Caco-2 (cell line): ENCODE results near the gene CCT5. TPM values are rescaled to one million over a fixed set of nuclear protein-coding genes. Genes with fewer than 3 reads are reported as not detected.
A peak's percentile ranks its signal among the peaks of the same experiment; 100 is the strongest.

Source experiments
- BruUV-seq: library from RNA; stranded (reverse); fragments of 400-500 nt; replicated peaks from 2 replicates; lab custom pipeline; 2021; lab: Mats Ljungman, UMichigan
- CTCF ChIA-PET: fragments of 300-600 bp; sonication (Branson Sonifier 250); formaldehyde crosslinking; loops from one replicate; lab custom pipeline; 2022; ENCODE audit warnings: antibody characterized with exemption; lab: Charles Lee
- POLR2A ChIA-PET: fragments of 300-600 bp; sonication (Branson Sonifier 250); formaldehyde crosslinking; loops from one replicate; lab custom pipeline; 2022; ENCODE audit warnings: antibody characterized with exemption; lab: Charles Lee
- DNase-seq, 2 experiments: peaks; one replicate each; pipeline versions ENCODE4 v3.0.0 to v3.0.0-alpha.2; 2020 to 2022
- H3K27me3 ChIP-seq: replicated peaks from 2 replicates; pipeline ENCODE4 v1.6.0; 2011; ENCODE audit warnings: low read length; ENCODE audit not compliant: control insufficient read depth, insufficient read depth
- H3K36me3 ChIP-seq: 2 replicates; pipeline ENCODE4 v1.5.1; 2011; ENCODE audit warnings: low read length; ENCODE audit not compliant: control insufficient read depth, insufficient read depth
- H3K4me1 ChIP-seq: fragments of 250-450 bp; sonication (Bioruptor Pico); 2 replicates; pipeline ENCODE4 v1.5.1; 2020; ENCODE audit warnings: mild to moderate bottlenecking
- H3K4me3 ChIP-seq: 2 replicates; pipeline ENCODE4 v1.5.1; 2011; ENCODE audit warnings: low read depth, mild to moderate bottlenecking, control low read depth, low read length
- H3K9me3 ChIP-seq: fragments of 250-450 bp; sonication (Bioruptor Pico); 2 replicates; pipeline ENCODE4 v1.5.1; 2020; ENCODE audit warnings: mild to moderate bottlenecking, moderate library complexity
- H3K27ac Mint-ChIP-seq: one replicate; pipeline ENCODE4 v1.8.0; 2022; ENCODE audit warnings: mixed read lengths; ENCODE audit not compliant: unreplicated experiment
- H3K27me3 Mint-ChIP-seq: one replicate; pipeline ENCODE4 v1.8.0; 2022; ENCODE audit warnings: mixed read lengths; ENCODE audit not compliant: insufficient read depth, unreplicated experiment
- H3K36me3 Mint-ChIP-seq: one replicate; pipeline ENCODE4 v1.8.0; 2022; ENCODE audit warnings: mild to moderate bottlenecking, mixed read lengths; ENCODE audit not compliant: insufficient read depth, unreplicated experiment
- H3K4me1 Mint-ChIP-seq: one replicate; pipeline ENCODE4 v1.8.0; 2022; ENCODE audit warnings: low read depth, mixed read lengths; ENCODE audit not compliant: unreplicated experiment
- H3K4me3 Mint-ChIP-seq: one replicate; pipeline ENCODE4 v1.8.0; 2022; ENCODE audit warnings: mild to moderate bottlenecking, moderate library complexity, mixed read lengths; ENCODE audit not compliant: unreplicated experiment
- H3K9me3 Mint-ChIP-seq: one replicate; pipeline ENCODE4 v1.8.0; 2022; ENCODE audit warnings: mixed read lengths; ENCODE audit not compliant: unreplicated experiment
- intact Hi-C: fragments of 100-400 bp; cut with micrococcal nuclease; formaldehyde crosslinking; loops from one replicate; pipeline ENCODE4 v1.10.0; 2022; ENCODE audit not compliant: unreplicated experiment
- total RNA-seq: library from RNA; stranded (reverse); gene quantifications from 2 replicates; pipeline ENCODE4 v1.2.3, GENCODE V29; 2022
- TF ChIP-seq, protein P1 (sequence below), 2 experiments: fragments of 200-600 bp in 1 of 2; IDR thresholded peaks; 1 replicate in 1 of 2; 2 replicates in 1 of 2; pipeline versions ENCODE4 v1.5.1 to v1.8.0; 2011 to 2022; ENCODE audit warnings: antibody characterized with exemption in 1 of 2, control low read depth in 1 of 2, inconsistent platforms in 1 of 2, low read depth in 1 of 2, low read length in 1 of 2, mild to moderate bottlenecking in 1 of 2, moderate library complexity in 1 of 2; ENCODE audit not compliant: insufficient read depth in 1 of 2, severe bottlenecking in 1 of 2, unreplicated experiment in 1 of 2

CCT5 gene
- total RNA-seq, 1 experiment from 2014 or later, result 462 TPM

DNA sequence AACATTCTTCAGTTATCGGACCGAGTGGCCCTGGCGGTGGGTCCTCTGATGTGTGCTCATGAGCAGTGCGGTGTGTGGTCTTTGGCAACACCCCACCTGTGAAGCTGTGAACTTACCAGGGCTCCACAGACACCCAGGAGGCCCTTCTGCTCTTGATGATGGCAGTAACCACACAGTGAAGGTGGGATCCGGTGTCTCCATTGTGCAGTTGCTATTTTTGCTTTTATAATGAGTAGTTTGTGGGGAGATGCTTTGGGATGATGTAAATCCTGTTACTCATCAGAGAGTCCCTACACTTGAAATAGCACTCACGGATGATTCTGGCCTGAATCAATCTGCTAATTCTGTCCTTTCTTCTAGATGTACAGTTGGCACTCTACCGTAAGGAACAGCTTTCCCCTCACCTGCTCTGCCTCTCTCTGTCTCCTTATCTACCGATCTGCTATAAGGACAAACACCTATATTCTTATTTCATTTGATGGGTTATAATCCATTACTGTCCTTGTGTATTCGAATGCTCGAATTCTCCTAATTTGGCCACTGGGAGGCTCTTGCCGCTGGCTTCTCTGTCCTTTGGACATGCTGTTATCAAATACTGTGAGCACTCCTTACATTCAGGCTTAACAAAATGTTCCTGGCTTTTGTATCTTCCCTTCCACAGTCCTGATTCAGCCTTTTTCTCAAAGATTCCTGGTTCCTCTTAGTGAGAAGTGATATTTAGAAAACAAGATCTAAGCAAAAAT is 20.6 kb upstream of the CCT5 start:
- Histone ChIP-seq H3K4me3 (no peak overlapping the region), H3K36me3 (no peaks in the 10 kb centered on the region), H3K4me1 (peaks cover under 1% of the 10 kb centered on the region), H3K9me3 (peaks cover 6% of the 10 kb centered on the region), H3K27me3 (no peaks in the 10 kb centered on the region)
- no peak overlapping the region for H3K4me3 Mint-ChIP-seq
- H3K27ac Mint-ChIP-seq, result no peak overlapping the region
- TF ChIP-seq, protein P1, sequence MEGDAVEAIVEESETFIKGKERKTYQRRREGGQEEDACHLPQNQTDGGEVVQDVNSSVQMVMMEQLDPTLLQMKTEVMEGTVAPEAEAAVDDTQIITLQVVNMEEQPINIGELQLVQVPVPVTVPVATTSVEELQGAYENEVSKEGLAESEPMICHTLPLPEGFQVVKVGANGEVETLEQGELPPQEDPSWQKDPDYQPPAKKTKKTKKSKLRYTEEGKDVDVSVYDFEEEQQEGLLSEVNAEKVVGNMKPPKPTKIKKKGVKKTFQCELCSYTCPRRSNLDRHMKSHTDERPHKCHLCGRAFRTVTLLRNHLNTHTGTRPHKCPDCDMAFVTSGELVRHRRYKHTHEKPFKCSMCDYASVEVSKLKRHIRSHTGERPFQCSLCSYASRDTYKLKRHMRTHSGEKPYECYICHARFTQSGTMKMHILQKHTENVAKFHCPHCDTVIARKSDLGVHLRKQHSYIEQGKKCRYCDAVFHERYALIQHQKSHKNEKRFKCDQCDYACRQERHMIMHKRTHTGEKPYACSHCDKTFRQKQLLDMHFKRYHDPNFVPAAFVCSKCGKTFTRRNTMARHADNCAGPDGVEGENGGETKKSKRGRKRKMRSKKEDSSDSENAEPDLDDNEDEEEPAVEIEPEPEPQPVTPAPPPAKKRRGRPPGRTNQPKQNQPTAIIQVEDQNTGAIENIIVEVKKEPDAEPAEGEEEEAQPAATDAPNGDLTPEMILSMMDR (IDR thresholded peaks at IDR 0.05; ENCODE audit: insufficient read depth in 1 of 2, low read depth in 1 of 2, low read length in 1 of 2, severe bottlenecking in 1 of 2, unreplicated experiment in 1 of 2), result peak in 1 of 2 experiments; percentile 45
- intact Hi-C loops, result loop anchor here (5.0 kb wide), 2 partner anchors 72 to 332 kb away; no protein-coding TSS in a partner anchor
- H3K36me3 Mint-ChIP-seq, result peaks cover 6% of the 10 kb centered on the region
- DNase-seq, result no peak
- CTCF ChIA-PET, result no interaction called here
- no TSS peak for BruUV-seq
- peaks cover 15% of the 10 kb centered on the region for H3K9me3 Mint-ChIP-seq
- POLR2A ChIA-PET, result no interaction called here
- H3K4me1 Mint-ChIP-seq, result no peaks in the 10 kb centered on the region
- H3K27me3 Mint-ChIP-seq, result no peaks in the 10 kb centered on the region

DNA sequence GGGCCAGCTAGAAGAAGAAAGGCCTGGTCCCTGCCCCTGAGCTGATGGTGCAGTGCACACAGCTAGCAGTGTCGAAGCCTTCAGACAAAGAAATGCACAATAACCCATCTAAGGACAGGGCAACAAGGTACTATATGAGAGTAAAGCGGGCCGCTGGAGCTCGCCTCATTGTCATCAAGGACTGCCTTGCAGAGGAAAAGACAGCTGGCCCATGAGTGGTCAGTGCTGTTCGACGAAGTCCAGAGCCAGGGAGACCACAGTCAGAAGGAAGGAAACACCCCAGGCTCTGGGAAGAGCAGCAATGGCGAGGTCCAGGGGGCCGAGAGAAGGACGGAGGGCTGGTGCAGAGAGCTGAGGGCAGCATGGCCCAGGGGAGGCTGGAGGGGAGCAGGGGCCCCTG is 17.7 kb upstream of the CCT5 start:
- no TSS peak for BruUV-seq
- intact Hi-C loops, result loop anchor here (2.0 to 5.0 kb wide), 4 partner anchors 75 to 458 kb away; no protein-coding TSS in a partner anchor
- Histone ChIP-seq H3K27me3 (no peaks in the 10 kb centered on the region), H3K36me3 (no peaks in the 10 kb centered on the region; the same call in 1 of the 2 replicates), H3K9me3 (no peaks in the 10 kb centered on the region), H3K4me1 (no peaks in the 10 kb centered on the region), H3K4me3 (no peak overlapping the region)
- POLR2A ChIA-PET, result no interaction called here
- CTCF ChIA-PET, result no interaction called here
- Mint-ChIP-seq H3K27ac (no peak overlapping the region), H3K36me3 (peaks cover 6% of the 10 kb centered on the region), H3K4me3 (no peak overlapping the region), H3K9me3 (no peaks in the 10 kb centered on the region), H3K27me3 (no peaks in the 10 kb centered on the region), H3K4me1 (no peaks in the 10 kb centered on the region)
- TF ChIP-seq, protein P1 (IDR thresholded peaks at IDR 0.05; ENCODE audit: insufficient read depth in 1 of 2, low read depth in 1 of 2, low read length in 1 of 2, severe bottlenecking in 1 of 2, unreplicated experiment in 1 of 2), result no peak
- no peak for DNase-seq

- H3K9me3 Mint-ChIP-seq, result no peaks in the 10 kb centered on the region
- peaks cover 5% of the 10 kb centered on the region for H3K36me3 Mint-ChIP-seq
- Histone ChIP-seq H3K4me3 (no peak overlapping the region), H3K27me3 (no peaks in the 10 kb centered on the region), H3K36me3 (no peaks in the 10 kb centered on the region; the same call in 1 of the 2 replicates), H3K4me1 (no peaks in the 10 kb centered on the region), H3K9me3 (no peaks in the 10 kb centered on the region)
- POLR2A ChIA-PET, result no interaction called here
- DNase-seq, result no peak
- CTCF ChIA-PET, result interaction anchor here (0.6 to 1.1 kb wide), 7 partner anchors 11 to 459 kb away, joined by 3 to 5 read pairs (median 3); no protein-coding TSS in a partner anchor
- no peak overlapping the region for H3K27ac Mint-ChIP-seq
- TF ChIP-seq, protein P1 (IDR thresholded peaks at IDR 0.05; ENCODE audit: insufficient read depth in 1 of 2, low read depth in 1 of 2, low read length in 1 of 2, severe bottlenecking in 1 of 2, unreplicated experiment in 1 of 2), result no peak
- no peak overlapping the region for H3K4me3 Mint-ChIP-seq
- BruUV-seq, result no TSS peak
- intact Hi-C loops, result loop anchor here (1.0 to 5.0 kb wide), 5 partner anchors 76 to 458 kb away; no protein-coding TSS in a partner anchor
- H3K4me1 Mint-ChIP-seq, result no peaks in the 10 kb centered on the region
- no peaks in the 10 kb centered on the region for H3K27me3 Mint-ChIP-seq
These were observed 17.1 kb upstream of the CCT5 start for GRCh38 chr5:10233011-10233410.
